GM12873 (cell line): ENCODE results near the gene SLC22A12.

Experiments used
- TF ChIP-seq, protein P1 (sequence below): IDR thresholded peaks from 2 replicates; pipeline ENCODE4 v1.5.1; 2012; ENCODE audit warnings: low read depth, mild to moderate bottlenecking, moderate library complexity, low read length, control low read depth; ENCODE audit not compliant: insufficient read depth; ENCODE audit errors: missing control alignments

The SLC22A12 gene

DNA sequence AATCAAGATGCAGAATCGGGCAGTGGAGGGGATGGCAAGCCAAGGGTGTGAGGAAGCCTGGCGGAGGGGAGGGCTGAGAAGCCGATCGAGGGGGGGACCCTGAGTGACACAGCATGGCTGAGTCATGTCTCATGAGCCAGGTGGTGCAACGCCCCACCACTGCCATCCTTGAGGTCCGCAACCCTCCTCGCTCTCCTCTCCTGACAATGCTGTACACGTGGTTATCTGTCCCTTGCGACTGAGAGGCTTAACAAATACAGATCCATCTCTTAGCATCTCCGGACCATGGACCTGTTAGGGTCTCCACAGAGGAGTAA lies 14.2 kb downstream of the SLC22A12 start:
- TF ChIP-seq, protein P1, sequence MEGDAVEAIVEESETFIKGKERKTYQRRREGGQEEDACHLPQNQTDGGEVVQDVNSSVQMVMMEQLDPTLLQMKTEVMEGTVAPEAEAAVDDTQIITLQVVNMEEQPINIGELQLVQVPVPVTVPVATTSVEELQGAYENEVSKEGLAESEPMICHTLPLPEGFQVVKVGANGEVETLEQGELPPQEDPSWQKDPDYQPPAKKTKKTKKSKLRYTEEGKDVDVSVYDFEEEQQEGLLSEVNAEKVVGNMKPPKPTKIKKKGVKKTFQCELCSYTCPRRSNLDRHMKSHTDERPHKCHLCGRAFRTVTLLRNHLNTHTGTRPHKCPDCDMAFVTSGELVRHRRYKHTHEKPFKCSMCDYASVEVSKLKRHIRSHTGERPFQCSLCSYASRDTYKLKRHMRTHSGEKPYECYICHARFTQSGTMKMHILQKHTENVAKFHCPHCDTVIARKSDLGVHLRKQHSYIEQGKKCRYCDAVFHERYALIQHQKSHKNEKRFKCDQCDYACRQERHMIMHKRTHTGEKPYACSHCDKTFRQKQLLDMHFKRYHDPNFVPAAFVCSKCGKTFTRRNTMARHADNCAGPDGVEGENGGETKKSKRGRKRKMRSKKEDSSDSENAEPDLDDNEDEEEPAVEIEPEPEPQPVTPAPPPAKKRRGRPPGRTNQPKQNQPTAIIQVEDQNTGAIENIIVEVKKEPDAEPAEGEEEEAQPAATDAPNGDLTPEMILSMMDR, result no peak

DNA sequence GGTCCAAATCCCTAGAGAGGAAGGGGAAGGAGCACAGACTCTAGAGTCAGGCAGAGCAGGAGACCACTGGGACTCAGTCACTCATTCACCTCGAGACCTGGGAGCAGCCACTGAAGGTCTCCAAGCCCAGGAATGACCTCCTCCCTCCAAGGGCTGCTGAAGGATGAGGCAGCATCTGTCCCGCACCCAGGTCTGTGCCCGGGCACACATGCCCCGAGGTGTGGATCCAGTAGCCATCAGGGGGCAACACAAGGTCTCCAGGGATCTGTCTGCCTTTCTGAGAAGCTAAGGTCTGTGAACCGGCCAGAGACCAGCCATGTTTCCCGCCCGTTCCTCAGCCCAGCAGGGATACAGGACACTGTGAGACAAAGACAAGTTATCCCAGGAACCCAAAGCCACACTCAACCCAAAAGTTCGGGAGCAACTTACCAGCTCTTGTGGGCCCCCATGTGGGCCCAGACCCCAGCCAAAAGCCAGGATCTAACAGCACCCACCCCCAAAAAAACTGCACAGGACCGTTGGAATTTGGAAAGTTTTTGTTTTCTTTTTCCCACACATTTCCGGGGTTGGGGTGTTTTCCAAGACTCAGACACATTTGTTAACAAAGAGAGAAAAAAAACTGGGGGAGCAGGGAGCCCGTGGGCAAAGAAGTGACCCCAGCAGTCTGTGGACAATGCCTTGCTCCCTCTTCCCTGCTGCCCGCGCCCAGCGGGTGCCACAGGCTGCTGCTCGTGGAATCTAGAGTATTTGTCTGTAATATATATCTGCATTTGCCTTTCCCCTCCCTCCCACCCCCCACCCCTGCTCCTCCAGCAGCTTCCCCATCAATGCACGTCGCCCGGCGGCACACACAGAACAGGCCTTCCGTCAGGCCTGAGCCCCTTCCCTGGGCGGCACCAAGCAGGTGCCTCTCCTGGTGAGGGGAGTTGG lies 14.9 kb downstream of the SLC22A12 start:
- TF ChIP-seq, protein P1, result no peak

DNA sequence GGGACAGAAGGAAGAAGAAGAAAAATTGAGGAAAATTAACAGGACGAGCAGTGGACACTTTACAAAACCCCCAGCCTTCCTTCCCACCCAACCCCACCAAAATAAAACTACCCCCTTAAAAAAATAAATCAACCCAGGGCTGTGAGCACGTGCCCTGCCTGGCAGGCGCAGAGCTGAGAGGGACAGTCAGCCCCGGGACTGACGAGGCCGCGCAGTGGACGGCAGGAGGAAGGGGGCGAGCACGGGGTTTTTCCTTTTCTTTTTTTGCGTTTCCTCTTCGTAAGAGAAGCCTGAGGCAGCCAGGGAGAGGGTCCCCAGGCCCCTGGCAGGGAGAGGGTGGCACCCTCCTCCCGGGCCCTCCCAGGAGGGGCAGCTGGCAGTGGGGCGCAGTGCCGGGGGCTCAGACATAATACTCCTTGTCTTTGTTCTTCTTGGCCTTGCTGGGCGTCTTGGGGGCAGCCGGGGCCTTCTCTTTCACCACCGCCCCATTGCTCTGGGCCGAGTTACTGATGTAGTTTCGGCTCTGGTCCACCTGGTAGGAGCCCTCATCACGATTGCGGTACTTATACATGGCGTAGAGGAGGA lies 15.9 kb downstream of the SLC22A12 start:
- TF ChIP-seq, protein P1, result no peak

DNA sequence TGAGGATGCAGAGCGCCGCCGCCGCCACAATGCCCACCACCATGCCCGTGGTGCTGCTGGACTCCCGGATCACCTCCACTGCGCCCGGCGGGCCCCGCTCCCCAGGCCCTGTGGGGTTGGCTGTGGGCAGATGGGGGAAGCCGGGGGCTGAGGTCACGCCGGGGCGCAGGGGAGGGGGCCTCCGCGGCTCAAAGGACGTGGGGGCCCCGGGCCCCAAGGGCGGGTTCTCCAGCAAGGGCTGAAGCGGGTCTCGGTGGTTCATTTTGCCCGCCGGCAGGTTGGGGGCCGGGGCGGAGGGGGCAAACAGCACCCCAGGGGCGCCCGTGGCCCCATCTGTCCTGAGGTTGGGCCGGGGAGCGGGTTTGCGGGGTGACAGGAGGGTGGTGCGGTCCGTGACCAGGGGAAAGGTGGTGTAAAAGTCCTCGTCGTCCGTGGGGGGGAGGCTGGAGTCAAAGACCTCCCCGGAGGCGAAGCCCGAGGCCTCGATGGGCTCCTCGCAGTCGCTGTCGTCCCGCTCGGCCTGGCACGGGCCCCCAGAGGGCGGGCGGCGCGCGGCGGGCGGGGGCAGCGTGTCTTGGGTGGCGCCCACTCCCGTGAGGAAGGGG lies 16.5 kb downstream of the SLC22A12 start:
- TF ChIP-seq, protein P1, result no peak

DNA sequence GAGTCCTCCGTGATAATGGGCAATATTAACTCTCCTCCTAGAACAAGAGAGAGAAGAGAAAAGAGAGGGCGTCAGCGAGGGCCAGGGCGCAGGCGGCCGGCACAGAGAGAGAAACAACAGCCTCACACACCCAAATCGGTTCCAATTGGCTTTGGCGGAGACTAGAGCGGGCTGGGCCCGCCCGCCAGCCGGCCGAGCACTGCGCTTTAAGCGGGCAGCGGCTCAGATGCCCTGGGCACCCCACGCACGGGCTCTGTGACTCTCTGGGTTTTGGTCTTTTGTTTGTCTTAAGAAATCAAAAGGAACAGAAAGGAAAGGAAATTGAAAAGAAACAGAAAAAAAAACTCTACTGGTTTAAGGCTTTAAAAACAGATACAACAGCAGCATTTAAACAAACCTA lies 17.0 kb downstream of the SLC22A12 start:
- TF ChIP-seq, protein P1, result no peak

DNA sequence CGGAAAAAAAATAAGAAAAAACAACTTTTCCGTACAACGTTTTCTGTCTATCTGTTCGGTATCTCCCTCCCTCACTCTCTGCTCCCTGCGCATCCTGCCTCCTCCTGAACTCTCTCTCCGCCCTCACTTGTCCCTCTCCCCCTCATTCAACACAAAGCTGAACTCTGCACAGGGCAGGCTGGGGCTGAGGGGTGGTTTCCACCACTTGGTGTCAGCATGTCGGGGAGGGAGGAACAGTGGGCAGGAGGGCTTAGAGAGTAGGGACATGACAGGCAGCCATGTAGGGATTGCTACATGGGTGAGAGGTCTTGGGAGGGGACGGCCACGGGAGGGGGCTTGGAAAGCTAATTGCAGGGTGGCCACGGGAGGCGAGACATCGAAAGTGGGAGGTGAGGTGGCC lies 17.6 kb downstream of the SLC22A12 start:
- TF ChIP-seq, protein P1, result no peak

DNA sequence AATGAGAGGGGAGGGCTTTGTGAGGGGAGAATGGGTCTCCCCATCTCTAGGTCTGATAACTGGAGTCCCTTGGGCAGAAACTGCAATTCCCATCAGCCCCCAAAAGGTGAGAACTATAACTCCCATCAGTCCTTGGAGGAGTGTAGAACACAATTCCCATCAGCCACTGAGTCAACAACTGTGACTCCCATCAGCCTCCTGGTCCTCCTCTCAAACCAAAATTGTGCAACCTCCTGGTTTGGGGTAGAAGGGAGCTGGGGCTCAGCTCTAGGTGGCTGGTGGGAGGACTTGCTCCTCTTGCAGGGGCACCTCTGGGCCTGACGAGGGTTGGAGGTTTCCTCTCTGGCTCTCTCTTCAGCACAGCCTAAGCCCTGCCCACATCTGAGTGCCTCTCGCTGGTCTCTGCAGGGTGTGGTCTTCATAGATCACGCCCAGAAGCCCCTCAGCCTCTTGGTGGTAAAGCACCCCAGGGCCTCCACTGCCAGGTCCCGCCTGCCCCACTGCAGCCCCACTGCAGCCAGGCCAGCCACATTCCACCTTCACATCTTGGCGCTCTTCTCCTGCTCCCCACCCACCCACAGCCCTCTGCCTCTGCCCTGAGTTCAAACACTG lies 18.5 kb downstream of the SLC22A12 start:
- TF ChIP-seq, protein P1, result no peak
